Activated CD8-positive, alpha-beta memory T cell treated with anti-CD3 and anti-CD28 coated beads, Interleukin-2, amount 50 U/mL, for 1 hour (primary cell): ENCODE measurements around the gene PTPN22.

Experiments
- DNase-seq: peaks from one replicate; pipeline ENCODE4 v3.0.0-alpha.2; 2020; ENCODE audit errors: extremely low read depth

Gene PTPN22

DNA sequence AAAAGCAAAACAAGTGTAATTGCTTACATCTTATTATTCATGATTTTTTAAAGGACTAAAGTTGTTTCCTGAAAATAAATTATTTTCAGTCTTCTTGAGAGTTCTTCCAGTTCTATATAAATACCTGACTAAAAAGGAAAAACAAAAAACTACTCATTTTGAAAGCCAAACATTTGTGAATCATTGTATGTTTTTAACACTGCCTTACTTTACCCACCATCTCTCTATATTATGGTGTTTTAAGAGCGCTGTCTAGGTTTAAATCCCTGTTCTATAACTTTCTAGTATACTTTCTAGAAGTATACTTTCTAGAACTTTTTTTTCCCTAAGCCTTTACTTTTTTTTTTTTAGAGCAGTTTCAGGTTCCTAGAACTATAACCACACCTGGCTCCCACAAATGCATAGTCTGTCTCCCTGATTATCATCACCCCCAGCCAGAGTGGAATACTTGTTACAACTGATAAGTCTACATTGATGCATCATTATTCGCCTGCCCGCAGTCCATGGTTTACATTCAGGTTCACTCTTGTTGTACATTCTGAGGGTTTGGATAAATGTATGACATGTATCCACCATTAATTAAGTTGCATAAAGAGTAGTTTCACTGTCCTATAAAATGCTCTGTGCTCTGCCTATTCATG lies 69.0 kb downstream of the PTPN22 start:
- no peak for DNase-seq

DNA sequence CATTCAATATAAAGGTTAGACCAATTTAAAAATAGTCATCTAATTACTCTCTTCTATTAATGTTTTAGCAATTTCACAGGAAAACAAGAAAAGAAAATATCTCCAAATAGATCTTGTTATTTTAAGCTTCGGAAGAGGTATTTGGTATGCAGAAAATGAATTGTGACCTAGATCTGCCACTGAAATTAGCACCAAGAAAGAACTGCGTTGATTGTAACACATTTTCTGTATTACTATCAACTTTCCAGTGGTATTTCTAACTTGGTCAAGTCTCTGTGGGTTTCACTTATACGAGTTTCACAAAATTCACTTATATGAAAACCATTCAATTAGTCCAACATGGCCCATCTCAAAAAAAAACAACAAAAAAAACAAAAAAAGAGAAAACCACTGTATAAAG lies 71.0 kb downstream of the PTPN22 start:
- no peak for DNase-seq

DNA sequence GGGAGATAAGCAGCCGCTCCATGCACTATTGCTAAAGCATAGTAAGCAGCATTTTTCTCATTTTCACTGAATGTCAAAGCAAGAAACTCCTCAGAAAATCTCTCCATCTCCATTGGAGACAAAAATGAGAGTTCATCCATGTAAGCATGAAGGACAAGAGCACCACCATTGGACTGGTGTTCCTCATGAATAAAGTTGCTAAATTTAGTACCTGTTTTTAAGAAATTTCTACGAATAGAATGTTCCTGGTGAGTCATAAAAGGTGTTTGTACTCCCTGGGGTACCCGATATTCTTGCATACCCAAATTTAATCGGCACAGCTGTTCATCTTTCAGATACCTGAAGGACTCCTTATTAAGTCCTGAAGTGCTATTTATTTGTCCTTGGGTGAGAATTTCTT lies 74.0 kb downstream of the PTPN22 start:
- DNase-seq = no peak

DNA sequence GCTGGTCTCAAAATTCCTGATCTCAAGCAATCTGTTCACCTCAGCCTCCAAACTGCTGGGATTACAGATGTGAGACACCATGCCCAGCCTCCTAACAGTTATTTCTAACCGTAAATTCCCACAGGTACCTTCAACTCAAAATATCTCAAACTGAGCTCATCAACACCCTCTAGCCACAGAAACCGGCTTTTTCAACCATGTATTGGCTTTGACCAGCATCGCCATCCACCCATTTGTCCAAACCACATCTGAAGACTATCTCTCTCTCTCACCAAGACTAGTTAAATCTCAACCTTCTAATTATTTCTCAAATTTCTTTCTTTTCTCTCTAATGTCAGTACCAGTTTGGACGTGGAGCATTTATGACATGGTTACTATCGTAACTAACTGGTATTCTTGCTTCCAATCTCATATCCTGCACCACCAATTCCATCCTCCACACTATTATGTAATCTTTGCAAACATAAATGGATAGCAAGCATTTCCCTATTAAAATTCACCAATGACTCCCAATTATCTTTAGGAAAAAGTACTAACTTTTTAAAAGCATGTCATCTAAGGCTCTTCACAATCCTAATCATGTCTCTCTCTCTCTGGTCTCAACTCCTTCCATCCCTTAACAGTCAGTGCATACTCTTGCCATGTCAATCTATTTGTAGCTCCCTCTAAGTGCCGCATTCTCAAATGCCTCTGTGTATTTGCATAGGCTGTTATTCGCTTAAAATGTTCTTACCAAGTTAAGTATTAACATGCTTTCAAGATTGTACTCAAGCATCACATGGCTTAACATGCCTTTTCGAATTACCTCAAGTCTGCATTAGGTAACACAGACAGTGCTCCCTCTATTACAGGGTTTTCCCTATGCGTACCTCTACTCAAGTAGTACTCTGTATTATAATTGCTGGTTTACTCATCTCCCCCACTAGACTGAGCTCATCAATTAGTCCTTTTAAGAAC lies 77.4 kb downstream of the PTPN22 start:
- no peak for DNase-seq

DNA sequence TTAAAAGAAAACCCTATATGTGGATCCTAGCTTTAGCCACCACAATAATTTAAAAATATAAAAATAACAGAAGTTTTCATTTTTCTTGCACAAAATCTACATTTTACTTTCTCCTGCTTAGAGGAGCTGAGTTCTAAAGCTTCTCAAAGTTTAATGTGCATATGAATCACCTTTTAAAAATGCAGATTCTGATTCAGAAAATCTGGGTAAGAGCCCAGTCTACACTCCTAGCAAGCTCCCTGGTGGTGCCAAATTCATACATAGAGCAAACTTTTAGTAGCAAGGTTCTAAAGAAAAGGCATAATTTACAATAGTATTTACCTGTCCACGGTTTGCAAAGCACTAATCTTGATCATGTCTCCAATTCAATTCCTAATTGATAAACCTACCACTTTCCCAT lies 78.5 kb downstream of the PTPN22 start:
- no peak for DNase-seq

DNA sequence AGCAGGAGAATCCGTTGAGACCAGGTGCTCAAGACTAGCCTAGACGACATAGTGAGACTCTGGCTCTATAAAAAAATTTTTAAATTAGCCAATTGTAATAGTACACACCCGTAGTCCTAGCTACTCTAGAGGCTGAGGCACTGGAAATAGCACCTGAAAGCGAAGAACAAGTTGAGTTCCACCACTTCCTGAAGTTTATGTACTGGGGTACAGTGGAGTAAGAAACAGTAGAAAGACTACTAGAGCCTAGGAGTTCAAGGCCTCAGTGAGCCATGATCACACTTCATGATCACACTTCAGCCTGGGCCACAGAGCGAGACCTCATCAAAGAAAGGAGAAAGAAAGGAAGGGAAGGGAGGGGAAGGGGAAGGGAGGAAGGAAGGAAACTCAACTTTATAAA lies 79.0 kb downstream of the PTPN22 start:
- no peak for DNase-seq

DNA sequence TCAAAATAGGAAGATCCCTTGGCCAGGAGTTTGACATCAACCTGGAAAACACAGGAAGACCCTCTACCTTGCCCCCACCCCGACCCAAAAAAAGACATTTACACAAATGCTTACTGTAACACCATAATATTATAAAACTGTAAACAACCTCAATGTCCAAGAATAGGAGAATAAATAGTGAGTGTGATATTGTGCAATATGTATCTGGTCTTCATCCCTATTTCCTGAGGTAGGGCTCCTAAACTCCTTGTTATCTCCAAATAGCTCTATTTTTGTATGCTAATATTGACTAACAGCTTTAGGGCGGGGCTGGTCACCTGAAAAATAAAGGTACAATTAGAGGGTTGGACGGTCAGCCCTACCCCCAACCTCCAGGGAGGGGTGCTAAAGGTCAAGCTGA lies 82.7 kb downstream of the PTPN22 start:
- DNase-seq = no peak

DNA sequence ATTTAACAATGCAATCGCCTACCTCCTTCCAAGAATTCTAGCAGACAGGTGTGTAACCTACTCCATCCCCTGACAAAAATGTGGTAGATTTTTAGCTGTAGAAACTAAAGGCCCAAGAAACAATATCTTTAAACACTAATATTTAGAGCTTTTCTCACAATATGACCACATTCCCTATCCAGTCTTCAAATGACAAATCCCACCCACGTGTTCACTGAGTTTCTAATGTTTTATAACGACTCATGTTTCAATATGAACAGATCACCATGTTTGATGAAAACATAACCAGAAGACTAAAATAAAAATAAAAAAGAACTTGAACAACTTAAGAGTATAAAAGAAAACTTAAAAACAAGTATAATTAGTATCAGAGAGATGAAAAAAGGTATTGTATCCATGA lies 83.8 kb downstream of the PTPN22 start:
- DNase-seq = no peak

DNA sequence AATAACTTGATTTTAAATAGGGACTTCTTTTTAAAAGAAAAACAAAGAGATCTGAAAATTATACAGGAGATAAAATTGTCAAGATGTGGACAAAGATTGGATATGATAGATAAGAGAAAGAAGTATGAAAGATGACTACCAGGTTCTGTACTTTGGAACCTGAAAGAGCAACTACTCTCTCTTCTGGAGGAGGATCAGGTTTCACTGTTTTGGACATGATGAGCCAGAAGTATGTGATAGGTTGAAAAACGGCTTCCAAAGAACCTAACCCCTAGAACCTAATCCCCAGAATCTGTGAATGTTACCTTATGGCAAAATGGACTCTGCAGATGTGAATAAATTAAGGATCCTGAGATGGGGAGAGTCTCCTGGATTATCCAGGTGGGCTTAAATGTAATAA lies 85.4 kb downstream of the PTPN22 start:
- DNase-seq = no peak

DNA sequence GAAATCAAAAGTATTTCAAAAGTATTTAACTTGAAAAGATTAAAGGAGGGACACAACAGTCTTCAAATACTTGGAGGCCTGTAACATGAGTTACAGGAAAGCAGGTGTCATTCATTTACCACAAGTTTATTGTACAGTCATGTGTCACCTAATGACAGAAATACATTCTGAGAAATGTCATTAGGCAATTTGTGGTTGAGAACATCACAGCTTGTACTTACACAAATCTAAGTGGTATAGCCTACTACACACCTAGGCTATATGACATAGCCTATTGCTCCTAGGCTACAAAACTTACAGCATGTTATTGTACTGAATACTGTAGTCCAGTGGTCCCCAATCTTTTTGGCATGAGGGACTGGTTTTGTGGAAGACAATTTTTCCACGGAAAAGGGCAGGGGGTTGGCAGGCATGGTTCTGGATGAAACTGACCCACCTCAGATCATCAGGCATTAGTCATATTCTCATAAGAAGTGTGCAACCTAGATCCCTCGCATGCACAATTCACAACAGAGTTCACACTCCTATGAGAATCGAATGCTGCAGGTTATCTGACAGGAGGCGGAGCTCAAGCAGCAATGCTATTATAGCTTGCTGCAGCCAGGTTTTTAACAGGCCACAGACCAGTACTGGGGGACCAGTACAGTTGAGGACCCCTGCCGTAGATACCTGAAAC lies 87.3 kb downstream of the PTPN22 start:
- DNase-seq = no peak

DNA sequence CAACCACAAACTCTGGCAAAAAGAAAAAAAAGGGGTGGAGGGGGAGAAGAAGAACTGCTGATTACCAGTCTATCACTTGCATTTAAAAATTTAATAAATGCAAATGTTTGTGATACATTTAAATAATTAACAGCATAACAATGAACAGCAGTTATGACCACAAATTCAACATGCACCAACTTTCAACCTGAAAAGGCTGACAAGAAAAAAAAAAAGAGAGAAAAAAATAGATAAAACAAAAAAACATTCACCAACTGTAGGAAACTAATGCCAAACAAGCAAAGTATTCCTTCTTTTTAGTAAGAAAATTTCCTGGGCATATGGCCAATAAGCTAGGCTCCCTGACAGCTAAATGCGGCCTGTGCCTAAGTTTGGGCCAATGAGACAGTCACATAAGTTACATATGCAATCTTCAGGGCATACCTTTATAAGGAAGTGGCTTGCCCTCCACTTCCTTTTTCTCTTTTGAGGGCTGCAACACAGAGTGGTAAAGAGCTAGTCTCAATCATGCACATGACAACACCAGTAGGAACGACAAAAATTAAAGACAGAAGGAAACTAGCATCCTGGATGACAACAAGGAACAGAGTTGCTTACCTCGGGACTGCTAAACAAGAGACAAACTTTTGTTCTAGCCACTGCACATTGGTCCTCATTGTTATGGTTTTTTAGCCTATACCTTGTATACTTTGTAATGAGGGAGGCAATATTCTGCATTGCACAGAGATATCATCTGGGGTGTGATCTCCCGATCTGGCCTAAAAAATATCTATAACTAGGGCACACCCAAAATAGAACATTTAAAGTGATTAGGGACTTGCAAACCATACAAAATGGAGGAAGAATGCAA lies 88.0 kb downstream of the PTPN22 start:
- no peak for DNase-seq

DNA sequence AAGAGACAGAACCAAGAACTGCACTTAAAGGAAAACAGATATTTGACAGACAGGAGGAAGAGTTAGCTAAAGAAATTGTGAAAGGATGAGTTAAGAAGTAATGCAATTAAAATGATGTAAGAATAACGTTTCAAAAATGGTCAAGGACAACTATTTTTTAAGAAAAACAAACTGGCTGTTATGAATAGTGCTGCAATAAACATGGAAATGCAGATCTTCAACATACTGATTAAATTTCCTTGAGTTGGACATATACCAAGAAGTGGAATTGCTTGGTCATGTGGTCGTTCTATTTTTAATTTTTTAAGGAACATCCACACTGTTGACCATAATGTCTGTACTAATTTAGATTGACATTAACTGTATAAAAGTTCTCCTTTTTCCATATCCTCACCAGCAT lies 89.1 kb downstream of the PTPN22 start:
- DNase-seq = no peak

DNA sequence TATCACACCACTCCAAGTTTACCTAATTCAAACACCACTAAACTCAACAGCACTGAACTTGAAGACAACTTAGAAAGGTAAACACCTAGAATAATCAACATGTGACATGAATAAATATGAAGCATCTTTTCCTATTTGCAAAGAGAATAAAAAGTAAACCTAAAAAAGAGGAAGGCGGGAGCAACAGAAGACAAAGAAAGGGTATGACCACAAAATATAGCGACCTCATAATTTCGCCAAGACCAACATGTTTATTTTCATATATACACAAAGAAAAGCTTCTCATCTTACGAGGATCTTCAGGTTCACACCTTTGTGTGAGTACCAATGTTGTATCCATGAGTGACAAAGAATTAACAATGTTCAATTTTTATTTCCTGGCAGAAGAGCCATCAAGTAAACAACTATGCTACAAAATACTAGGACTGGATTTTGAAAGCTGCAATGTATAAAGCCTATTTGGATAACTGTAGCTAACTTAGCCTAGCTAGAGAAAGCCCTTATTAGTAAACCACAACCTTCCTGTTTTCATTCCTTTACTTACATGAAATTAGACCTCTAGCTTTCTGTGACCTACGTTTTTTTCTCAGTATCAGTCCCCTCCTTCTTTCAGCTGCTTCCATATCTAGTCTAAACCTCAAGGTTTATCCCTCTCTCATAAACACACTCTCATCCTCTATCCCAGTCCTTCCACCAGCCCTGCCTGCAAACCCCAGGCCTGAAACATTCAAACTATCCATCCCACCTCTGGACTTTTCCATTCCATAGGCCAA lies 91.0 kb downstream of the PTPN22 start:
- DNase-seq = no peak

DNA sequence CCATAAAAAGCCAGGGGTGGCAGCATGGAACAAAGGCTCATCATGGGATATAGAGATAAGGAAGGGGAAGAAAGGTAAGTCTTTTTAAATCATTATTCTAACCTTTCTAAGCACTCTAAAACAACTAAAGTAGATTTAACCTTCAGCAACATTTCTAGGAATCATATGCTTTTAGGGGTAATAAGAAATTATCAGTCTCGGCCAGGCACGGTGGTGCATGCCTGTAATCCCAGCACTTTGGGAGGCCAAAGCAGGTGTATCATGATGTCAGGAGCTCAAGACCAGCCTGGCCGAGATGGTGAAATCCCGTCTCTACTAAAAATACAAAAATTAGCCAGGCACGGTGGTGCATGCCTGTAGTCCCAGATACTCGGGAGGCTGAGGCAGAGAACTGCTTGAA lies 92.0 kb downstream of the PTPN22 start:
- no peak for DNase-seq

DNA sequence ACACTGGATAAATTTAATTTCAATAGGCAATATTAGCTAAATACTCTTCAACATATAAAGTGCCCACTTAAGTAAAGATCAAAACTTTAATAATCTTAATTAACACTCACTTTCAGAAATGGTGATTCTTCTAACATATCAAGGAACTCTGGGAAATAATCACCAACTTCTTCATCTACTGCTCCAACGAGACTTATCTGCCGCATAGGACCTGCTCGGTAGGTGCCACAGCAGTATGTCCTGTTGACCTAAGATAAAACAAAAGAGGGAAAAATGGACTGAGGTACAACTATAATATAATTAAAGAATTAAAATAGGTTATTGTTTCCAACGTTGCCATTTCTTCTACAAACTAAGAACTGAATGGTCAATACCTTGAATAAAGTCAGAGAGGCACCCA lies 94.0 kb downstream of the PTPN22 start:
- no peak for DNase-seq

DNA sequence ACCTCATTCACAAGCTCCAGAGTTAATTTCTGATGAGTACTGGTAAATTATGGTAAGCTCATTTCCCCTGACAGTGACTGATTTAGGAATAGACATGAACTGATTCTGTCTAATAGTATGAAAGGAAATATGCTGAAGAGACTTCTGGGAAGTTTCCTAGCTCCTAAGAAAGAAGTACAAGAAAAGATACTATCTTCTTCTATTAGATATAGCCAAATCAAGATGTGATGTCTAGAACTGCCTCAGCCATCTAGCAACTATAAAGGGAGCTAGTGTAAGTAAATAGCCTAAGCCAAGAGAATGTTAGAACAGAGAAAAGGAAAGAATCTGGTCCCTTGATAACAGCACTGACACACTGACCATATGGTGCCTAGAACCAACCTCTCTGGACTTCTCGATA lies 101.5 kb downstream of the PTPN22 start:
- no peak for DNase-seq

DNA sequence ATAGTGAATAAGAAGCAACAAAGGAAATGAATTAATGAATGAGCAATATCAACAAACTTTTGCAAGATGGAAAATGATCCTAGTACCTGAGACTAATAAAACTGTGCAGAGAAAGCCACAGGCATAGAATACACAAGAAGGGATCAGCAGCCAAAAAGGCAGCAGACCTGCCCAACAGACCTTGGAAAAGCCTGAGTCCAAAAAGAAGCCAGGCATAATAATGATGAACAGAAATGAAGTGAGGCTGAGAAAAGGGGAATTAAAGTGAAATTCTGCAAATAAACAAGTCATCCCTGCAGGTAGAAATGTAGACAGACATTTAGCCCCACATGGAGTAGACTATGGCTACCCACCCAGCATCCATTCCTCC lies 101.9 kb downstream of the PTPN22 start:
- no peak for DNase-seq

DNA sequence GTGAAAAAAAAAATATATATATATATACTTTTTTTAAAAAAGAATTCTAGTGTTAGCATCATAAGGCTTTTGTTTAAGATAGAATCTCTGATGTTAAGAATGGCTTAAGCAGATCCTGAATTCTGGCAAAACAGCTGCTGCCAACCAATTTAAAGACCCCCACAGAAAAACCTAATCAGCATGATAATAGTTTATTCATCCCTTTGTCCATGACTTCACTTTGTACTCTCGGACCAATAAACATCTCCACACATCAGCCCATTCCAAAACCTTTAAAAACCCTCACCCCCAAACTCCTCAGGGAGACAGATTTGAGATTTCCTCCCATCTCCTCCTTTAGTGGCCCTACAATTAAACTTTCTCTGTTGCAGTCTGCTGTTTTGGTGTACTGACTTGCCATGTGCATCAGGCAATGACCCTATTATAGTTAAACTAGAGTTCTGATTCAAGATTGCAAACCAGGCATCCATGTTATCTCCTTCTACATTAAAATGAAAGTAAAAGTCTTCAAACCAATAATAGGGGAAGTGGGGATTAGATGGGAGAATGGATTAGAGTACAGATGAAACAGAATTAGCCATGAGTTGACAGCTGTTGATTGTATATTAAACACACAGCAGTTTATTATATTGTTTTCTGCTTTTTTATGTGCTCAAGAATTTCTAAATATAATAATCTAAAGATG lies 102.5 kb downstream of the PTPN22 start:
- no peak for DNase-seq

DNA sequence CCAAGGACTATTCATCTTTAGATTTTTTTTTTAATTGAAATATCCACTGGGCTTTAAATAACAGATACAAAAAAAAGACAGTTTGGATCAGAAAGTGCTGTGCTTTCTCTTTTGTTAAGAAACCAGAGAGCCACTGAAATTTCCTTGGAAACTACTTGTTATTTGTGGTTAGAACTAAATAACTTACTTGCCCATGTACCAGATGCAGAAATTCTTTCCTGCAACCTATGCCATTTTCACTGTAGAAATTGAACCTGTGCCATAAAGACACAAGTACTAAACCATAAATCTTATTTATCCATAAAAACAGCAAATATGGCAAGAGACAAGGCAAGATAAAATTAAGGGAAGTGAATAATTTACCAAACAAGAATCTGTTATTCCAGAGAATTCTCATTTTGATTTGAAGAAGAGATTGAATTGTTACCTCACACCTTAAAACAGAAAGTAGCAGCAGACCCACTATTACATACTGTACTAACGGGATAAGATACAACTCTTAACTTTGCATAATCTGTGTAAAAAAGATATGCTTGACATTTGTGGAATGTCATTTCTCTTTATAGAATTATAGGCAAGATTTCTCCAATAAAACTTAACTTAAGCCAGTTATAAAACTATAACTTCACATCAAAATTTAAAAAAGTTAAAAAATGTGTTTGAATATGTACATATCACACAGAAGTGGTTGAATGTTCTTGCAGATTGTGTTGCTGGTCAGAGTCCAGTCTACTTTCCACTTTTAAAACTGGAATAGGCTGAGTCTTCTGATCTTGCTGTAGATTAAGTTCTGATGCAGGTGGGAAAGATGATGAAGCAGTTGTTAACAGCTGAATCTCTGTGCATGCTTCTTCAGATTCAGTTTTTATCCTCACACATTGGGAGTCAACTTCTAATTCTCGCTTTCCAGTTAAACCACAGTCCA lies 105.9 kb downstream of the PTPN22 start:
- no peak for DNase-seq
